ENCODE results near the gene HHIPL1.

GRCh38 chr14:99635116-99635515, 9.8 kb upstream of the HHIPL1 start:
- TF ChIP-seq, protein P1, sequence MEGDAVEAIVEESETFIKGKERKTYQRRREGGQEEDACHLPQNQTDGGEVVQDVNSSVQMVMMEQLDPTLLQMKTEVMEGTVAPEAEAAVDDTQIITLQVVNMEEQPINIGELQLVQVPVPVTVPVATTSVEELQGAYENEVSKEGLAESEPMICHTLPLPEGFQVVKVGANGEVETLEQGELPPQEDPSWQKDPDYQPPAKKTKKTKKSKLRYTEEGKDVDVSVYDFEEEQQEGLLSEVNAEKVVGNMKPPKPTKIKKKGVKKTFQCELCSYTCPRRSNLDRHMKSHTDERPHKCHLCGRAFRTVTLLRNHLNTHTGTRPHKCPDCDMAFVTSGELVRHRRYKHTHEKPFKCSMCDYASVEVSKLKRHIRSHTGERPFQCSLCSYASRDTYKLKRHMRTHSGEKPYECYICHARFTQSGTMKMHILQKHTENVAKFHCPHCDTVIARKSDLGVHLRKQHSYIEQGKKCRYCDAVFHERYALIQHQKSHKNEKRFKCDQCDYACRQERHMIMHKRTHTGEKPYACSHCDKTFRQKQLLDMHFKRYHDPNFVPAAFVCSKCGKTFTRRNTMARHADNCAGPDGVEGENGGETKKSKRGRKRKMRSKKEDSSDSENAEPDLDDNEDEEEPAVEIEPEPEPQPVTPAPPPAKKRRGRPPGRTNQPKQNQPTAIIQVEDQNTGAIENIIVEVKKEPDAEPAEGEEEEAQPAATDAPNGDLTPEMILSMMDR (IDR thresholded peaks at IDR 0.05 in 8 of 11, conservative IDR thresholded peaks at IDR 0.05 in 3 of 11), result no peak
- no peak for TF ChIP-seq POLR2AphosphoS5 (IDR thresholded peaks at IDR 0.05)

Data from spleen (tissue), 7 donors.